Activated T-cell treated with anti-CD3 and anti-CD28 coated beads, Interleukin-2, amount 50 U/mL, for 4 hours (primary cell): ENCODE data around the gene CACNA1E. TPM values are rescaled to one million over a fixed set of nuclear protein-coding genes. Genes with fewer than 3 reads are reported as not detected.

Experiments used
- ATAC-seq, 2 donors: fragments of 200-7000 bp; cut with Tn5 transposase; one replicate each; pipeline ENCODE4 v1.10.0; 2021
- DNase-seq: peaks from one replicate; pipeline ENCODE4 v3.0.0-alpha.2; 2020
- H3K27me3 Mint-ChIP-seq: one replicate; pipeline ENCODE4 v1.8.0; 2021; ENCODE audit warnings: low read depth, mixed read lengths
- H3K36me3 Mint-ChIP-seq: one replicate; pipeline ENCODE4 v1.8.0; 2022; ENCODE audit warnings: mixed read lengths; ENCODE audit not compliant: insufficient read depth
- H3K4me1 Mint-ChIP-seq: one replicate; pipeline ENCODE4 v1.8.0; 2021; ENCODE audit warnings: low read depth, mixed read lengths
- H3K4me3 Mint-ChIP-seq: one replicate; pipeline ENCODE4 v1.8.0; 2021; ENCODE audit warnings: mild to moderate bottlenecking, moderate library complexity, mixed read lengths
- H3K9me3 Mint-ChIP-seq: one replicate; pipeline ENCODE4 v1.8.0; 2021; ENCODE audit warnings: mixed read lengths
- total RNA-seq, 3 donors: library from RNA; stranded (reverse); gene quantifications; one replicate each; pipeline ENCODE4 v1.2.1, GENCODE V29; 2021

CACNA1E gene
- total RNA-seq, 3 donors from 2014 or later: 0.08 TPM; not detected in 2

DNA sequence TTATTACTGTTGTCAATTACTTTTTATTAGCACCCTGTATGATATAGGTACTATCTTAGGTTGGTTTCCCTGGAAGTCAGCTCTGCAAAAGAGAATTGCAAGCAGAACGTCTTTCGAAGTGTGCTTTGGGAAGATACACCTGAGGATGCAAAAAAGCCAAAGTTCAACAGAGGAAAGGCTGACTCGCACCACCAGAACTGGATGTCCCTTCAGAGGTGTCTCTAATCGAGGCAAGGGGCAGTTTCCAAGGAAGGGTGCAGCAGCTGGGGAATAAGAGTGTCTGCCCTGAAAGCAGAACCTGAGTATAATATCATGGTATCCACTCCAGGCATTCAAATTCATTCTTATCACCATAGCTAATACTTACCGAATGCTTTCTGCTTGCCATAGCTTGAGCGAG is 149.6 kb downstream of the CACNA1E start:
- no peaks in the 10 kb centered on the region for H3K36me3 Mint-ChIP-seq

DNA sequence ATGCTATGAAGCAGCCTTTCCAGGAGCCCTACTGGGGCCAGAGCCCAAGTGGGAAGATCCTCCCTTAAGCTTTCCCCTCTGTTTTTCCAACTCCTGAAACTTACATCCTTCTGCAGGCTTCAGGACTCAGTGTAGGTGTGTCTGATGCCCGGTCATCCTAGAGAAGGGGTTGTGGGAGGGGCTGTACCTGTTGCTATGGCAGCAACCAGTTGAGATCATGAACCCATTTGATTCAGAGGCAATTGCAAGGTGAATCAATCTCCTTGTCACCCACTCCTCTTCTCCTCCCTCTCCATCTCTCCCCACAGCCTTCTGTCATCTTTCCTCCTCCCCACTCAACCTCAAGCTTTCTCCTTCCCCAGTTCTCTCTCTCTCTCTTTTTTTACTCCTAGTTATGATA is 151.8 kb downstream of the CACNA1E start:
- ATAC-seq (no peak), DNase-seq (no peak)
- Mint-ChIP-seq H3K4me1 (no peaks in the 10 kb centered on the region), H3K9me3 (no peaks in the 10 kb centered on the region), H3K36me3 (no peaks in the 10 kb centered on the region), H3K27me3 (peaks cover 14% of the 10 kb centered on the region), H3K4me3 (no peak overlapping the region)

More for the DNA sequence above, 149.6 kb downstream of the CACNA1E start:
- DNase-seq (no peak), ATAC-seq (no peak)
- no peaks in the 10 kb centered on the region for H3K9me3 Mint-ChIP-seq
- H3K27me3 Mint-ChIP-seq: peaks cover 8% of the 10 kb centered on the region
- H3K4me1 Mint-ChIP-seq: no peaks in the 10 kb centered on the region
- H3K4me3 Mint-ChIP-seq: no peak overlapping the region

DNA sequence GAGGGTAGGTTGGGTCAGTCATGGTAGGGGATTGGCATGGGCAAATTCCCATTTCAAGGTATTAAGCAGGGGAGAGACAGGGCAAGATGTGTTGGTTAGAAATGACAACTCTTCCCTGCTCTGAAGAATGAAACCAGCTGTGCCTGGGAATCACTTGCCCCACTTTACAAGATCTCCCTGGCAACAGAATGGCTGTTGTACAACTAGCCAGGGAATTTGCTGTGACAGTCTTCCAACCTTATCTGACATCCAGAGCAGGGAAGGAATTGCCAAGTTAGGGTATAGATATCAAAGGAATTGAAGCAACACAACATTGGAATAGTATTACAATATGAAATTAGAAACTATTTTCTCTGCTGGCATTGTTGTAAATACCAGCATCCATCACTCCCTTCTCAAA is 154.7 kb downstream of the CACNA1E start:
- H3K9me3 Mint-ChIP-seq: no peaks in the 10 kb centered on the region
- H3K27me3 Mint-ChIP-seq: peaks cover 12% of the 10 kb centered on the region
- H3K36me3 Mint-ChIP-seq: no peaks in the 10 kb centered on the region
- no peak for DNase-seq
- no peaks in the 10 kb centered on the region for H3K4me1 Mint-ChIP-seq
- ATAC-seq: no peak
- H3K4me3 Mint-ChIP-seq: no peak overlapping the region

DNA sequence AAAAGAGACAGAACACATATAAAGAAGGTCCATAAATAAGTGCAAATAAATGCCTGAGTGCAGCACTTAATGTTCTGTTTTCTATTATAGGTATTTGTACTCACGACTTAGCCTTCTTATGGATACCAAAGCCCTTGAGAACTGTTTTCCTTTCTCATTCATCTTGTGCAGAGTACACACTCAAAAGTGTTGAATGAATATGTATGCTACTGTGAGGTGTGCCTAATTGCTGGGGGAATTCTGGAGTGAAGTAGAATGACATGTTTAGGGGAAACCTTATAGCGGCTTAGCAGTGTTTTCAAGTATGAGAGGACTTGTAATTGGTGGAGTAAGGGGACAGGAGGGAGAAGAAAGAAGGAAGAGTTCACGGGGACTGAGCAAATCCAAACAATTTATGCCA is 157.6 kb downstream of the CACNA1E start:
- H3K36me3 Mint-ChIP-seq: no peaks in the 10 kb centered on the region
- no peak for ATAC-seq
- H3K4me3 Mint-ChIP-seq: no peak overlapping the region
- no peaks in the 10 kb centered on the region for H3K4me1 Mint-ChIP-seq
- peaks cover 16% of the 10 kb centered on the region for H3K27me3 Mint-ChIP-seq
- no peak for DNase-seq
- no peaks in the 10 kb centered on the region for H3K9me3 Mint-ChIP-seq

DNA sequence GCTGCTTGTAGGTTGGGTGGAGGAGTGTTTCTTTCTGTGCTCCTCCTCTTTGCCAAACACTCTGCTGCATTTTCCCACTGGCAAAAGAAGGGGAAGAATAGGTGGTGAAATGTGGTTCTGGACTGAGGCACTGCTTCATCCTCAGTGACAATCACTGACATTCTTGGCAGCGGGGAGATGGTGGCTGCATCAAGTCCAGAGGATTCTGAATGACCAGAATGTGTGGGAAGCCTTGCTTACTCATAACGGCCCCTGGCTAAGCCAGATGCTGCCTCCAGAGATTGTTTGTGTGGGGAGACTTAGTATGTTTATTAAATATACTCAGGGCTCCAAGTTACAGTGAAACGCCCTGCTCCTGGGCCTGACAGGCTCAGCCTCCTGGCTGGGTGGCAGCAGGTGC is 160.3 kb downstream of the CACNA1E start:
- H3K36me3 Mint-ChIP-seq: no peaks in the 10 kb centered on the region
- H3K9me3 Mint-ChIP-seq: no peaks in the 10 kb centered on the region
- DNase-seq (no peak), ATAC-seq (no peak)
- H3K27me3 Mint-ChIP-seq: peaks cover 11% of the 10 kb centered on the region
- no peak overlapping the region for H3K4me3 Mint-ChIP-seq
- H3K4me1 Mint-ChIP-seq: no peaks in the 10 kb centered on the region

DNA sequence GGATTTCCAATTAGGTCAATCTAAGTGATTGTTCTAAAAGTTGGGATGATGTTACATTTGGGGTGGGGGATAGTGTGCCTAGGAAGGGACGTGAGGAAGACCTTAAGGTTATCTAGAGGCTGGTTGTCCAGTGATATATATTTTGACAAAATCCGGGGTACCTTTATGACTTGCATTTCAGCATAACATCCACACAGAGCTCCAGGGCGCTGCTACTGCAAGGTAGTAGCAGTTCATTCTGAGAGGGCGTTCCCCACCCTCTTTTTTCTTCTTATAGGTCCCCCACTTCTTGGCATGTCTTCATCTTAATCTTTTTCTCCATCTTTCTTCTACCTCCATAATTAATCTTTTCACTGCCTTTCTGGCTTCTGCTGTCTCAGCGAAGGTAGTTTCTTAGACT is 161.9 kb downstream of the CACNA1E start:
- ATAC-seq: no peak
- DNase-seq: no peak
- Mint-ChIP-seq H3K9me3 (no peaks in the 10 kb centered on the region), H3K36me3 (no peaks in the 10 kb centered on the region), H3K27me3 (peaks cover 9% of the 10 kb centered on the region), H3K4me3 (no peak overlapping the region), H3K4me1 (no peaks in the 10 kb centered on the region)

DNA sequence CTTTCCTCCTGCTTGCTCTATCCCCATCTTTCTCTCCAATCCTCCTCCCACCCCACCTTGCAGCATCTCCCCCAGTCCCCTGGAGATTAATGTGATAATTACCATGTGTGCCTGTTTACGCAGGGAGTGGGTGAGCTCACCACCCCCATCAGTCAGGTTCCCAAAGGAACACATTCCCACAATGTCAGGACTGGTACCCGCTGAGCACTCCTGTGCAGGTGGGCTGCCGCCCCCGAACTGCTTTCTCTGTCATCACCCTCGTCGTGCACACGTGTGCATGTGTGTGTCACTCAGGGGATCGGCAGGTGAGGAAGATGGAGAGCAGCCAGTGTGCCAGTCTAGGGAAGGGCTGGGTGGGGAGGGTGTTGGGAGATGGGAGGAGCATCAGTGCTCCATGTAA is 163.4 kb downstream of the CACNA1E start:
- H3K36me3 Mint-ChIP-seq: no peaks in the 10 kb centered on the region
- ATAC-seq: no peak

DNA sequence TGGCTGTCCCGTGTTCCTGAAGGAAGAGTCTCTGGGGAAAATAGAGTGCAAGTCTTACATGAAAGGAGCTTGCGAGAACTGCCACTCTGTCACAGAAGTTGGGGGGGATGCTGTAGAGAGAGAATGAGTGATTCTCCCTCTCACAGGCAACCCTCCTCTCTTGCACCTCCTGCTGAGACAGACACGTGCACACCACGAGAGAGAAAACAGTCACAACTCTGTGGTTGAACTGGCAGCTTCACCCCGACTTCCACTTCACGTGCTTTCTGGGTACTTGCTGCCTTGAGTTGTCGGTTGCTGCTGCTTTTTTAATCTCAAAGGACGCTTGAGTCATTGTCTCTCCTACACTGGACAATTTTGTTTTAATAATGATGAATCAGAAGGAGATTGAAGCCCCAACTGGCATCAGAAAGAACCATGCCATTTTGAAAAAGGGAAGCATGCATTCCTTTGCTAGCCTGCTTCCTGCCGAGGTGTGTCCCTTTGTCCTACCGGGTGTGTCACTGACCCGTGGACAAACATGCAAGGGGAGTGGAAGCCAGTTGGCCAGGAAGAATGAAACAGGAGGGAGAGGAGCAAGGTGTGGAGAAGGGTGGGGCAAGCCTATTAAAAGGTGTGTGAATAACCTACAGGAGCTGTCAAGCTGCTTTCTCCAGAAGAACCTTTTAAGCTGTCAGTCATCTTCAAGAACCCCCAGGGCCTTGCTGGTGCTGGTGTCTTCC is 164.2 kb downstream of the CACNA1E start:
- no peak overlapping the region for H3K4me3 Mint-ChIP-seq
- no peaks in the 10 kb centered on the region for H3K4me1 Mint-ChIP-seq
- no peak for DNase-seq
- no peaks in the 10 kb centered on the region for H3K36me3 Mint-ChIP-seq
- ATAC-seq: no peak
- peaks cover 9% of the 10 kb centered on the region for H3K27me3 Mint-ChIP-seq
- no peaks in the 10 kb centered on the region for H3K9me3 Mint-ChIP-seq

More for the DNA sequence above, 163.4 kb downstream of the CACNA1E start:
- Mint-ChIP-seq H3K4me3 (no peak overlapping the region), H3K4me1 (no peaks in the 10 kb centered on the region), H3K9me3 (no peaks in the 10 kb centered on the region), H3K27me3 (peaks cover 9% of the 10 kb centered on the region)
- no peak for DNase-seq

DNA sequence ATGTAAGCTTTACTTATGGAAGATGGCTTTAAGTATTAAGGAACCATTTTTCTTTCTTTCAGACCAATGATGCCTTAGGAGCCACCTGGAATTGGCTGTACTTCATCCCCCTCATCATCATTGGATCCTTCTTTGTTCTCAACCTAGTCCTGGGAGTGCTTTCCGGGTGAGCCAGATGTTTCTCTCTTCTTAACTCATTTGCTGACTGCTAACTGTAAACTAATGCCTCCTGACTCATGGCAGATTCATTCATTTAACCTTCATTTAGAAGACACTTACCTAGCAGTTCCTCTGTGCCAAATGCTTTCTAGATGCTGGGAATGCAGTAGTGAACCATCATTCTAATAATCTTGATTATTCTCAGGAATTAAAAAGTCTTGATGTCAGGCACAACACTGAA is 168.0 kb downstream of the CACNA1E start:
- Mint-ChIP-seq H3K4me3 (no peak overlapping the region), H3K9me3 (no peaks in the 10 kb centered on the region), H3K4me1 (no peaks in the 10 kb centered on the region), H3K27me3 (peaks cover 3% of the 10 kb centered on the region), H3K36me3 (no peaks in the 10 kb centered on the region)
- ATAC-seq: no peak
- DNase-seq: no peak

DNA sequence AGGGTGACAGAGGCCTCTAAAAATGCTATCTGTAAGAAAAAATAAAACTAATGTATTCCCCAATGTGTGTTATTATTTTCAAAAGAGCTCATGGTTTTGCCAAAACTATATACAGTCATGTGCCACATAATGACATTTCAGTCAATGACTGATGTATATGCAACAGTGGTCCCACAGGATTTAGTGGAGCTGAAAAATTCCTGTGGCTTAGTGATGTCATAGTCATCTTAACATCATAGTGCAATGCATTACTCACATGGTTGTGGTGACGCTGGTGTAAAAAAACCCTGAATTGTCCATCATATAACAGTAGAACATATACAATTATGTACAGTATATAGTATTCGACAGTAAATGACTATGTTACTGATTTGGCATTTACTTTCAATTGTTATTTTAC is 172.4 kb downstream of the CACNA1E start:
- no peaks in the 10 kb centered on the region for H3K36me3 Mint-ChIP-seq
- no peaks in the 10 kb centered on the region for H3K4me1 Mint-ChIP-seq
- DNase-seq: no peak
- no peak for ATAC-seq
- no peak overlapping the region for H3K4me3 Mint-ChIP-seq
- no peaks in the 10 kb centered on the region for H3K9me3 Mint-ChIP-seq
- peaks cover 3% of the 10 kb centered on the region for H3K27me3 Mint-ChIP-seq

DNA sequence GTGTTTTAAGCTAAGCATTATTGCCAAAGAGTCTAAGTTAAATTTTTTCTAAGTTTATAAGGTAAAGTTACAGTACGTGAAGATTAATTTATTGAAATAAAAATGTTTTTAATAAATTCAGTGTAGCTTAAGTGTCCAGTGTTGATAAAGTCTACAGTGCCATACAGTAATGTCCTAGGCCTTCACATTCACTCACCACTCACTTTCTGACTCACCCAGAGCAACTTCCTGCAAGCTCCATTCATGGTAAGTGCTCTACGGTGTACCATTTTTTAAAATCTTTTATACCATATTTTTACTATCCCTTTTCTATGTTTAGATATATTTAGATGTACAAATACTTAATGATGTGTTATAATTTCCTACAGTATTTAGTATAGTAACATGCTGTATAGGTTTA is 173.2 kb downstream of the CACNA1E start:
- Mint-ChIP-seq H3K27me3 (peaks cover 3% of the 10 kb centered on the region), H3K36me3 (no peaks in the 10 kb centered on the region), H3K4me3 (no peak overlapping the region), H3K9me3 (no peaks in the 10 kb centered on the region), H3K4me1 (no peaks in the 10 kb centered on the region)
- ATAC-seq (no peak), DNase-seq (no peak)

DNA sequence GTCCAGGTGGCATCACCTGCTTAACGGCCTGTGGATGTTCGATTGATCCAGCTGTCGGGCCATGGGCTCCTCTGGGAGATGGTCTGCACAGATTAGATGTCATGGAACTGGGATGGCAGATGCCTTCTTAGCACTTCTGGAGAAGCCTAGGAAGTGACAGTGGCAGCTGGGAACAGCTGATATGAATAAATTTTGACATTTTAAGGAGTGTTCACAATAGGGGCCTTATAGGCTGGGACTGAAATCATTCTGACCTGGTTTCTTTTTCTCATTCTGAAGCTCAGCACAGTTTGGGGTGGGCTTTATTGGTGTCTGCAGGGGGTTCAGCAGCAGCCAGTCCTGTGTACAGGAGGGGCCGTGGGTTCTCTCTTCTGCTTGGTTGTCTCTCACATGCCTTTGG is 175.3 kb downstream of the CACNA1E start:
- DNase-seq (no peak), ATAC-seq (no peak)
- Mint-ChIP-seq H3K4me3 (no peak overlapping the region), H3K36me3 (no peaks in the 10 kb centered on the region), H3K9me3 (no peaks in the 10 kb centered on the region), H3K27me3 (no peaks in the 10 kb centered on the region), H3K4me1 (no peaks in the 10 kb centered on the region)

DNA sequence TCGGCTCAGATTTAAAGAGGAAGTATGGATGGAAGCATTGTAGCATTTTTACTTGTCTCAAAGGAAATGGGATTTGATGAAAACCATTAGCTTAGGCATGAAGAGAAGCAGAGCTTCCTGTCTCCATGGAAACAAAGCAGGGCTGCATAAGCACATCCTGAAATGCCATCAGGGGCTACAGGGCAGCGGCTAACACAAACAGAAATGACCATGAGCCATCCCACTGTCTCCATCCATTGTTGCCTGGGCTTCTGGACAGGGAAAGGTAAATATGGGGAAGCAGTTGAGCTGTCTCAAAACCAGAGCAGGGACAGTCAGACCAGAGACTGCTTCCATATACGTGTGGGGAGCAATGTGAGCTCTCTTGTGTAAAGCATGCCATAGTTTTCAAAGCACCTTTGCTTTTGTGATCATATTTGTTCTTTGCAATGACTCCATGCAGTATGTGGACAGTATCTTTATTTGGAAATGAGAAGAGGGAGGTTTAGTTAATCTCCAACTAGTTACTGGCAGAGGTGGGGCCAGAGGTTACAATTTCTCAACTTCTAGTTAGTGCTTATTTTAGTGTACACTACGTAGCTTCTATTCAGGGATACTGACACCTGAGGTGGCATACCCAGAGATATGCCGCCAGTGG is 176.1 kb downstream of the CACNA1E start:
- no peaks in the 10 kb centered on the region for H3K9me3 Mint-ChIP-seq
- no peaks in the 10 kb centered on the region for H3K4me1 Mint-ChIP-seq
- ATAC-seq: no peak
- no peak overlapping the region for H3K4me3 Mint-ChIP-seq
- peaks cover 1% of the 10 kb centered on the region for H3K27me3 Mint-ChIP-seq
- no peaks in the 10 kb centered on the region for H3K36me3 Mint-ChIP-seq
- DNase-seq: no peak

DNA sequence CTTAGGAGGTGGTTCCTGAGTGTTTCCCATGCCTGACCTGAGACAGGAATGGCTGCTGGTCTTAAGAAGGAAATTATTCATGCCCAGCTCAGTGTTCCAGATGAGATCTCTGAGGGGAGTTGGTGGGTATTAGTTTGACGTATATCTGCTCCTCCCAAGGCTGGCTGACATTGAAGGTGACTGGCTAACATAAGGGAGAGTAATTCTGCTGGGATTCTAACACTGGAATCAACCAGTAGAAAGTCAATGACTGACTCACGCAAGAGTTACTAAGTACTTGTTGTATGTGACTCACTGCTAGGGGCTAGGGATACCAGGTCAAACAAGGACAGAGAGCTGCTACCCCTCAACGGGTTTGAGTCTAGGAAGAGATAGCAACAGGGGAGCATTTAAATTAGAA is 177.3 kb downstream of the CACNA1E start:
- Mint-ChIP-seq H3K9me3 (no peaks in the 10 kb centered on the region), H3K4me3 (no peak overlapping the region), H3K27me3 (peaks cover 3% of the 10 kb centered on the region), H3K36me3 (no peaks in the 10 kb centered on the region), H3K4me1 (no peaks in the 10 kb centered on the region)
- DNase-seq (no peak), ATAC-seq (no peak)

DNA sequence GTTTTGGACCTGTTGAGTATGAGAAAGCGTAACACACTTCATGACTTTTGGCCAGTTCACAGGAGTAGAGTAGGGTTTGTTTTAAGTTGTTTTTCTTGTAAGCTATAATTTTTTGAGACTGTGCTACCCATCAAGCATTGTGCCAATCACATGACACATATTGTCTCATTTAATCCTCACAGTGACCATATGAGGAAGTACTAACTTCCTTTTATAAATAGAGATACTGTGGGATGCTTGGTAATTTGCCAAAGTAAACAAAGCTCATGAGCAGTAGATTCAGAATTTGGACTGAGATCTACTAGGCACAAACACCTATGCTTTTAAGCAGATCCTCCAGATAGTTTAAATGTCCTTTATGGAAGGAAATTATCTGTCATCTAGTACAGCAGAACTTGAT is 178.3 kb downstream of the CACNA1E start:
- H3K9me3 Mint-ChIP-seq: no peaks in the 10 kb centered on the region
- DNase-seq: no peak
- no peaks in the 10 kb centered on the region for H3K36me3 Mint-ChIP-seq
- peaks cover 3% of the 10 kb centered on the region for H3K27me3 Mint-ChIP-seq
- ATAC-seq: no peak
- no peaks in the 10 kb centered on the region for H3K4me1 Mint-ChIP-seq
- no peak overlapping the region for H3K4me3 Mint-ChIP-seq
